ENCODE results near the gene FSD1.
A peak's percentile ranks its signal among the peaks of the same experiment; 100 is the strongest.
"Not testable (repeated sequence)": the region's sequence is repeated elsewhere in the genome, so short reads cannot be mapped to it uniquely, and the experiment has no call there.

Gene FSD1

GRCh38 chr19:4286141-4286540 is 18.3 kb upstream of the FSD1 start:
- DNase-seq = not testable (repeated sequence)

- DNase-seq = no peak
Observed at GRCh38 chr19:4288091-4288777, 16.2 kb upstream of the FSD1 start.

- DNase-seq = no peak
Observed at GRCh38 chr19:4291184-4291732, 13.1 kb upstream of the FSD1 start.

GRCh38 chr19:4292515-4292914 is 11.9 kb upstream of the FSD1 start:
- DNase-seq = no peak

- no peak for DNase-seq
Observed at GRCh38 chr19:4294389-4294788, 10.0 kb upstream of the FSD1 start.

- DNase-seq = peak; percentile 13
Observed at GRCh38 chr19:4295972-4296771, 8.2 kb upstream of the FSD1 start.

GRCh38 chr19:4297901-4298809 is 6.2 kb upstream of the FSD1 start:
- no peak for DNase-seq

- no peak for DNase-seq
Observed at GRCh38 chr19:4298810-4299550, 5.4 kb upstream of the FSD1 start.

GRCh38 chr19:4300589-4300988 is 3.8 kb upstream of the FSD1 start:
- DNase-seq = no peak

- no peak for DNase-seq
Observed at GRCh38 chr19:4301590-4302242, 2.7 kb upstream of the FSD1 start.

GRCh38 chr19:4302243-4302640 is 2.2 kb upstream of the FSD1 start, which contains the start of gene TMIGD2:
Gene TMIGD2, minus strand, starts transcription at chr19:4302389. Its CDS starts 4 bp downstream, at chr19:4302385.
- no peak for DNase-seq

- DNase-seq = no peak
Observed at GRCh38 chr19:4303819-4304537, 420 bp upstream of the FSD1 start.

GRCh38 chr19:4305257-4305612 is 837 bp downstream of the FSD1 start:
- DNase-seq = no peak

GRCh38 chr19:4305659-4306058 is 1.3 kb downstream of the FSD1 start:
- no peak for DNase-seq

- no peak for DNase-seq
Observed at GRCh38 chr19:4310247-4311121, 6.1 kb downstream of the FSD1 start.

GRCh38 chr19:4313847-4314490 is 9.6 kb downstream of the FSD1 start:
- no peak for DNase-seq

- no peak for DNase-seq
Observed at GRCh38 chr19:4316956-4317355, 12.6 kb downstream of the FSD1 start.

GRCh38 chr19:4318460-4318859 is 14.1 kb downstream of the FSD1 start:
- no peak for DNase-seq

- DNase-seq = no peak
Observed at GRCh38 chr19:4319067-4319718, 14.8 kb downstream of the FSD1 start.

Measured in NCI-H510A treated with DMSO at 0.1 percent for 48 hours (cell line).